ENCODE measurements around the gene COX8C.
"Not testable (repeated sequence)": the region's sequence is repeated elsewhere in the genome, so short reads cannot be mapped to it uniquely, and the experiment has no call there.

Gene COX8C

GRCh38 chr14:93375673-93376156 lies 28.7 kb downstream of the COX8C start:
- DNase-seq: no peak

- DNase-seq: no peak
These were observed 32.8 kb downstream of the COX8C start for GRCh38 chr14:93379831-93380230.

- DNase-seq: no peak
These were observed 34.7 kb downstream of the COX8C start for GRCh38 chr14:93381644-93382043.

- not testable (repeated sequence) for DNase-seq
These were observed 37.3 kb downstream of the COX8C start for GRCh38 chr14:93384256-93384655.

DNA sequence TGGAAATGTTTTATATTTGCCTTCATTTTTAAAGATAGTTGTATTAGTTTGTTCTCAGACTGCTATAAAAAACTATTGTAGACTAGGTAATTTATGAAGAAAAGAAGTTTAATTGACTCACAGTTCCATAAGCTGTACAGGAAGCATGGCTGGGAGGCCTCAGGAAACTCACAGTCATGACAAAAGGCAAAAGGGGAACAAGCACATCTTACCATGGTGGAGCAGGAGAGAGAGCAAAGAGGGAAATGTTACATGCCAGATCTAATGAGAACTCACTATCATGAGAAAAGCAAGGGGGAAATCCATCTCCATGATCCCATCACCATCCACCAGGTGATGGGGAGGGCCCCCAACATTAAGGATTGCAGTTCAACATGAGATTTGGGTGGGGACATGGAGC lies 48.2 kb downstream of the COX8C start:
- no peak for DNase-seq

GRCh38 chr14:93396456-93396855 lies 49.5 kb downstream of the COX8C start:
- no peak for DNase-seq
